ENCODE measurements around the gene HSPA1B.
A peak's percentile ranks its signal among the peaks of the same experiment; 100 is the strongest.

HSPA1B gene

GRCh38 chr6:31842053-31842452 is 14.5 kb downstream of the HSPA1B start:
- Histone ChIP-seq H3K36me3 (ENCODE audit: control insufficient read depth in 2 of 2, insufficient read depth in 1 of 2, low read length in 2 of 2) (peaks cover 40 to 41% of the 10 kb centered on the region in 2 experiments), H3K4me1 (ENCODE audit: control insufficient read depth, insufficient read depth, low read length) (peaks cover 1% of the 10 kb centered on the region; the same call in 1 of the 2 replicates), H3K4me3 (ENCODE audit: low read depth, low read length) (no peak overlapping the region), H3K9me3 (ENCODE audit: control insufficient read depth, insufficient read depth, low read depth, low read length) (no peaks in the 10 kb centered on the region), H3K27ac (ENCODE audit: extremely low read depth, low read depth, low read length) (no peak overlapping the region)
- CTCF ChIA-PET: interaction anchor here (0.6 kb wide), 1 partner anchor 107 kb away, joined by 4 read pairs; no protein-coding TSS in a partner anchor
- POLR2A ChIA-PET: interaction anchor here (1.4 to 12.5 kb wide), 3 partner anchors 11 to 21 kb away, joined by 4 to 125 read pairs (median 13); partner anchors contain the start of gene NEU1
- TF ChIP-seq ZNF211 (tag by site-specific recombination; IDR thresholded peaks at IDR 0.05; ENCODE audit: low read depth) (no peak), ZNF10 (tag by site-specific recombination; IDR thresholded peaks at IDR 0.05) (no peak), ZNF350 (tag by site-specific recombination; IDR thresholded peaks at IDR 0.05) (no peak), RBAK (tag by site-specific recombination; IDR thresholded peaks at IDR 0.05) (no peak)

GRCh38 chr6:31844507-31844906 is 17.0 kb downstream of the HSPA1B start:
- CTCF ChIA-PET: interaction anchor here (0.5 to 1.7 kb wide), 4 partner anchors 9 to 75 kb away, joined by 3 to 6 read pairs (median 3); no protein-coding TSS in a partner anchor
- no peak overlapping the region for H3K4me3 ChIP-seq (ENCODE audit: low read depth, low read length)
- no peak overlapping the region for H3K27ac ChIP-seq (ENCODE audit: extremely low read depth, low read depth, low read length)
- H3K9me3 ChIP-seq (ENCODE audit: control insufficient read depth, insufficient read depth, low read depth, low read length): no peaks in the 10 kb centered on the region
- POLR2A ChIA-PET: interaction anchor here (1.1 to 12.5 kb wide), 6 partner anchors 10 to 52 kb away, joined by 3 to 125 read pairs (median 10); partner anchors contain the start of genes HSPA1B and NEU1
- no peaks in the 10 kb centered on the region for H3K4me1 ChIP-seq (ENCODE audit: control insufficient read depth, insufficient read depth, low read length)
- H3K36me3 ChIP-seq (ENCODE audit: control insufficient read depth in 2 of 2, insufficient read depth in 1 of 2, low read length in 2 of 2): peaks cover 15 to 19% of the 10 kb centered on the region in 2 experiments
- TF ChIP-seq ZNF280D (tag by site-specific recombination; IDR thresholded peaks at IDR 0.05) (no peak), ZNF274 (IDR thresholded peaks at IDR 0.05; ENCODE audit: low read length) (no peak), ZNF274 (tag by site-specific recombination; IDR thresholded peaks at IDR 0.05; ENCODE audit: borderline replicate concordance) (no peak), ZBTB48 (tag by site-specific recombination; IDR thresholded peaks at IDR 0.05) (no peak), OSR2 (tag by site-specific recombination; IDR thresholded peaks at IDR 0.05) (peak; percentile 92), ZSCAN4 (tag by site-specific recombination; IDR thresholded peaks at IDR 0.05) (no peak), ZBTB6 (tag by site-specific recombination; IDR thresholded peaks at IDR 0.05) (no peak), ZNF621 (tag by site-specific recombination; IDR thresholded peaks at IDR 0.05) (no peak), ZNF544 (tag by site-specific recombination; IDR thresholded peaks at IDR 0.05) (no peak), ZSCAN5A (tag by site-specific recombination; IDR thresholded peaks at IDR 0.05) (no peak), ZBTB17 (tag by site-specific recombination; IDR thresholded peaks at IDR 0.05) (peak; percentile 61; the same call in 1 of the 2 replicates), ZBTB20 (tag by site-specific recombination; IDR thresholded peaks at IDR 0.05) (no peak)
